Left lung (tissue), 10 donors: ENCODE measurements around the gene SLC2A5. TPM values are rescaled to one million over a fixed set of nuclear protein-coding genes. Genes with fewer than 3 reads are reported as not detected.

Experiments
- ATAC-seq: fragments of 200-7000 bp; cut with Tn5 transposase; one replicate; pipeline ENCODE4 v1.9.1; 2020; ENCODE audit warnings: moderate library complexity
- DNase-seq, 4 donors: peaks; one replicate each; pipeline ENCODE4 v3.0.0-alpha.2; 2013 to 2020
- H3K27ac ChIP-seq, 2 donors: fragments of 200-600 bp; sonication (generic) in 1 of 2; one replicate each; pipeline versions ENCODE4 v1.5.0 to v1.8.0; 2020 to 2021
- H3K27me3 ChIP-seq, 2 donors: fragments of 200-600 bp; sonication (generic) in 1 of 2; one replicate each; pipeline versions ENCODE4 v1.5.0 to v1.8.0; 2020 to 2021
- H3K36me3 ChIP-seq, 2 donors: fragments of 200-600 bp; sonication (generic) in 1 of 2; one replicate each; pipeline versions ENCODE4 v1.5.0 to v1.8.0; 2020 to 2021
- H3K4me1 ChIP-seq, 2 donors: fragments of 200-600 bp; one replicate each; pipeline ENCODE4 v1.8.0; 2021
- H3K4me3 ChIP-seq, 2 donors: fragments of 200-600 bp; sonication (generic) in 1 of 2; one replicate each; pipeline versions ENCODE4 v1.5.0 to v1.8.0; 2020 to 2021; ENCODE audit warnings: mild to moderate bottlenecking in 1 of 2
- H3K9me3 ChIP-seq, 2 donors: fragments of 200-600 bp; sonication (generic) in 1 of 2; one replicate each; pipeline versions ENCODE4 v1.5.0 to v1.8.0; 2020 to 2021
- CTCF ChIP-seq, 2 donors: fragments of 200-600 bp; sonication (generic) in 1 of 2; IDR thresholded peaks; one replicate each; pipeline versions ENCODE4 v1.5.0 to v1.8.0; 2021; ENCODE audit warnings: antibody characterized with exemption in 2 of 2
- intact Hi-C, 2 donors: fragments of 100-400 bp; cut with DNase I; formaldehyde crosslinking; loops; one replicate each; pipeline versions ENCODE4 v1.11.2 to v1.14.2; 2022
- polyA plus RNA-seq, 6 donors: library from polyadenylated mRNA; unstranded; fragments of 120-200 nt; gene quantifications; one replicate each; pipeline ENCODE4 v1.2.1, GENCODE V29; 2013; ENCODE audit not compliant: insufficient read length in 6 of 6
- total RNA-seq, 2 donors: library from RNA; stranded (reverse); fragmentation: NEBNext Ultra II Directional; extraction: Animal tissue kit (Norgen Biotek cat#: 25700); gene quantifications; one replicate each; pipeline ENCODE4 v1.2.1, GENCODE V29; 2021
- donor health status: DM: no; HTN: yes; CAD: no.
- donor health status: DM: no; HTN: no; CAD: no.

SLC2A5 gene
- total and polyA plus RNA-seq, 8 donors, result 0.52 to 1.6 (median 1.0) TPM

- peaks cover 0 to 16% of the 10 kb centered on the region in 2 donors for H3K4me1 ChIP-seq
- H3K4me3 ChIP-seq, result no peak overlapping the region
- no peaks in the 10 kb centered on the region for H3K9me3 ChIP-seq
- DNase-seq (no peak), ATAC-seq (no peak)
- intact Hi-C loops, result loop anchor here in 1 of 2 donors (10.0 kb wide), 1 partner anchor 79 kb away; no protein-coding TSS in a partner anchor
- H3K36me3 ChIP-seq, result no peaks in the 10 kb centered on the region
- no peak for TF ChIP-seq CTCF (IDR thresholded peaks at IDR 0.05)
- H3K27me3 ChIP-seq, result no peaks in the 10 kb centered on the region
- peak overlapping the region in 1 of 2 donors; percentile 57 for H3K27ac ChIP-seq
Measured at GRCh38 chr1:9093581-9093980, 24.1 kb upstream of the SLC2A5 start.

GRCh38 chr1:9093091-9093490 is 23.7 kb upstream of the SLC2A5 start:
- Histone ChIP-seq H3K27me3 (no peaks in the 10 kb centered on the region), H3K36me3 (no peaks in the 10 kb centered on the region), H3K4me3 (no peak overlapping the region), H3K4me1 (peaks cover 0 to 21% of the 10 kb centered on the region in 2 donors), H3K27ac (peak overlapping the region in 1 of 2 donors; percentile 57), H3K9me3 (no peaks in the 10 kb centered on the region)
- TF ChIP-seq CTCF (IDR thresholded peaks at IDR 0.05), result no peak
- intact Hi-C loops, result loop anchor here in 1 of 2 donors (10.0 kb wide), 1 partner anchor 78 kb away; no protein-coding TSS in a partner anchor
- no peak for ATAC-seq
- DNase-seq, result no peak

- intact Hi-C loops, result no loop called here
- H3K27ac ChIP-seq, result no peak overlapping the region
- no peaks in the 10 kb centered on the region for H3K36me3 ChIP-seq
- H3K27me3 ChIP-seq, result no peaks in the 10 kb centered on the region
- DNase-seq, result peak in 2 of 4 donors; percentile 58 to 61
- H3K4me3 ChIP-seq, result no peak overlapping the region
- no peak for TF ChIP-seq CTCF (IDR thresholded peaks at IDR 0.05)
- H3K9me3 ChIP-seq, result no peaks in the 10 kb centered on the region
- no peak for ATAC-seq
- peaks cover 8 to 53% of the 10 kb centered on the region in 2 donors for H3K4me1 ChIP-seq
Measured at GRCh38 chr1:9088807-9089206, 19.4 kb upstream of the SLC2A5 start.

GRCh38 chr1:9087411-9088125 is 18.1 kb upstream of the SLC2A5 start:
- DNase-seq (peak in 1 of 4 donors; percentile 46), ATAC-seq (no peak)
- Histone ChIP-seq H3K27me3 (no peaks in the 10 kb centered on the region), H3K4me3 (no peak overlapping the region), H3K27ac (peak overlapping the region in 1 of 2 donors; percentile 19), H3K4me1 (peaks cover 8 to 51% of the 10 kb centered on the region in 2 donors), H3K9me3 (no peaks in the 10 kb centered on the region), H3K36me3 (no peaks in the 10 kb centered on the region)
- TF ChIP-seq CTCF (IDR thresholded peaks at IDR 0.05), result no peak
- intact Hi-C loops, result no loop called here

GRCh38 chr1:9086796-9087195 is 17.4 kb upstream of the SLC2A5 start:
- TF ChIP-seq CTCF (IDR thresholded peaks at IDR 0.05), result no peak
- intact Hi-C loops, result no loop called here
- ATAC-seq (no peak), DNase-seq (no peak)
- H3K9me3 ChIP-seq, result no peaks in the 10 kb centered on the region
- peaks cover 8 to 58% of the 10 kb centered on the region in 2 donors for H3K4me1 ChIP-seq
- peak overlapping the region in 1 of 2 donors; percentile 21 for H3K27ac ChIP-seq
- H3K4me3 ChIP-seq, result no peak overlapping the region
- no peaks in the 10 kb centered on the region for H3K27me3 ChIP-seq
- no peaks in the 10 kb centered on the region for H3K36me3 ChIP-seq
